ENCODE results near the gene TTLL8.
"Not testable (repeated sequence)": the region's sequence is repeated elsewhere in the genome, so short reads cannot be mapped to it uniquely, and the experiment has no call there.

DNA sequence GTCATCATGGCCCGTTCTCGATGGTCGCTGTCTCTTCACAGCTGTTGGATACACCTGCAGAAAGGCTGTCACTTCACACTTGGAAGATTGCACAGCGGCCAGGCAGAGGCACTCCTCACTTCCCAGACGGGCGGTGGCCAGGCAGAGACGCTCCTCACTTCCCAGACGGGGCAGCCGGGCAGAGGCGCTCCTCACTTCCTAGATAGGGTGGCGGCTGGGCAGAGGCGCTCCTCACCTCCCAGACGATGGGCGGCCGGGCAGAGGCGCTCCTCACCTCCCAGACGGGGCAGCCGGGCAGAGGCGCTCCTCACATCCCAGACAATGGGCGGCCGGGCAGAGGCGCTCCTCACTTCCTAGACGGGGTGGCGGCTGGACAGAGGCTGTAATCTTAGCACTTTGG lies 68.3 kb downstream of the TTLL8 start:
- not testable (repeated sequence) for TF ChIP-seq POLR2AphosphoS5, CTCF, POLR2A, EP300 (IDR thresholded peaks at IDR 0.05)
